ENCODE data around the gene ZMYND15. TPM values are rescaled to one million over a fixed set of nuclear protein-coding genes. Genes with fewer than 3 reads are reported as not detected.
"Not testable (repeated sequence)": the region's sequence is repeated elsewhere in the genome, so short reads cannot be mapped to it uniquely, and the experiment has no call there.

Gene ZMYND15
- total RNA-seq, 6 donors from 2014 or later: 3.5 to 22.8 (median 11.9) TPM

GRCh38 chr17:4710693-4711634 lies 28.7 kb upstream of the ZMYND15 start:
- TF ChIP-seq CTCF (IDR thresholded peaks at IDR 0.05) (no peak), POLR2A (IDR thresholded peaks at IDR 0.05) (peak in 2 of 4 donors; percentile 20 to 73), POLR2AphosphoS5 (IDR thresholded peaks at IDR 0.05) (peak; percentile 10 to 22), EP300 (IDR thresholded peaks at IDR 0.05) (no peak)
- Histone ChIP-seq H3K27me3 (no peaks in the 10 kb centered on the region), H3K9me3 (no peaks in the 10 kb centered on the region), H3K27ac (peak overlapping the region; percentile 92 to 95 (median 93)), H3K4me1 (peaks cover 15 to 54% (median 35%) of the 10 kb centered on the region in 4 donors), H3K4me3 (peak overlapping the region; percentile 60 to 98 (median 68)), H3K36me3 (peaks cover 0 to 3% (median under 1%) of the 10 kb centered on the region in 4 donors)
- ATAC-seq (ENCODE audit: low FRiP score in 2 of 2): peak; percentile 1 to 22
- 7 to 23% methylated on average over 20 to 44 of the region's 57 CpGs for WGBS, 2 donors
- peak in 1 of 2 donors; percentile 50 for DNase-seq

- Histone ChIP-seq H3K4me3 (peak overlapping the region in 3 of 4 donors; percentile 60 to 98 (median 71)), H3K36me3 (peaks cover 0 to 10% (median 7%) of the 10 kb centered on the region in 4 donors), H3K4me1 (peaks cover 15 to 54% (median 35%) of the 10 kb centered on the region in 4 donors), H3K9me3 (no peaks in the 10 kb centered on the region), H3K27me3 (no peaks in the 10 kb centered on the region), H3K27ac (peak overlapping the region; percentile 92 to 95 (median 93))
- ATAC-seq (ENCODE audit: low FRiP score in 2 of 2) (peak in 1 of 2 donors; percentile 39), DNase-seq (peak in 1 of 2 donors; percentile 64)
- TF ChIP-seq EP300 (IDR thresholded peaks at IDR 0.05): no peak
- no peak for TF ChIP-seq POLR2A (IDR thresholded peaks at IDR 0.05)
- TF ChIP-seq CTCF (IDR thresholded peaks at IDR 0.05): no peak
- no peak for TF ChIP-seq POLR2AphosphoS5 (IDR thresholded peaks at IDR 0.05)
- WGBS, 2 donors: 39 to 45% methylated on average over 2 to 6 of the region's 6 CpGs
Measured at GRCh38 chr17:4711661-4712181, 27.9 kb upstream of the ZMYND15 start.

- H3K27me3 ChIP-seq: no peaks in the 10 kb centered on the region
- peak in 1 of 2 donors; percentile 57 for DNase-seq
- H3K9me3 ChIP-seq: no peaks in the 10 kb centered on the region
- no peak for TF ChIP-seq POLR2AphosphoS5 (IDR thresholded peaks at IDR 0.05)
- H3K36me3 ChIP-seq: peaks cover 3 to 18% (median 15%) of the 10 kb centered on the region in 4 donors
- peak overlapping the region; percentile 92 to 95 (median 93) for H3K27ac ChIP-seq
- 75 to 82% methylated on average over 3 of the region's 3 CpGs for WGBS, 2 donors
- peak overlapping the region in 3 of 4 donors; percentile 60 to 98 (median 71) for H3K4me3 ChIP-seq
- ATAC-seq (ENCODE audit: low FRiP score in 2 of 2): no peak
- H3K4me1 ChIP-seq: peaks cover 15 to 54% (median 35%) of the 10 kb centered on the region in 4 donors
Measured at GRCh38 chr17:4712526-4712925, 27.1 kb upstream of the ZMYND15 start.

GRCh38 chr17:4714340-4715062 lies 25.1 kb upstream of the ZMYND15 start:
- not testable (repeated sequence) for H3K9me3 ChIP-seq; H3K27me3 ChIP-seq; DNase-seq; ATAC-seq (ENCODE audit: low FRiP score in 2 of 2)
- peak overlapping the region in 1 of 4 donors; percentile 29 for H3K4me3 ChIP-seq
- 69 to 72% methylated on average over 7 to 8 of the region's 15 CpGs for whole genome bisulfite sequencing, 2 donors
- peak overlapping the region; percentile 70 to 82 (median 74) for H3K27ac ChIP-seq
- peaks cover 15 to 50% (median 35%) of the 10 kb centered on the region in 4 donors for H3K4me1 ChIP-seq
- H3K36me3 ChIP-seq: peaks cover 3 to 38% (median 31%) of the 10 kb centered on the region in 4 donors

- Histone ChIP-seq H3K27me3 (no peaks in the 10 kb centered on the region), H3K4me3 (peak overlapping the region in 1 of 4 donors; percentile 29), H3K9me3 (no peaks in the 10 kb centered on the region), H3K4me1 (peaks cover 15 to 45% (median 35%) of the 10 kb centered on the region in 4 donors), H3K27ac (peak overlapping the region; percentile 62 to 82 (median 74)), H3K36me3 (peaks cover 3 to 45% (median 35%) of the 10 kb centered on the region in 4 donors)
- no peak for ATAC-seq (ENCODE audit: low FRiP score in 2 of 2)
- DNase-seq: no peak
- WGBS, 2 donors: 58 to 69% methylated on average over 5 to 11 of the region's 11 CpGs
- TF ChIP-seq POLR2A (IDR thresholded peaks at IDR 0.05): no peak
- TF ChIP-seq EP300 (IDR thresholded peaks at IDR 0.05): no peak
- TF ChIP-seq CTCF (IDR thresholded peaks at IDR 0.05): no peak
- TF ChIP-seq POLR2AphosphoS5 (IDR thresholded peaks at IDR 0.05): no peak
Measured at GRCh38 chr17:4715063-4715744, 24.4 kb upstream of the ZMYND15 start.
